SK-N-SH treated with all-trans-retinoic acid at 6 μM for 48 hours (cell line): ENCODE measurements around the gene LCE2C.

Experiments
- ATAC-seq: fragments of 200-7000 bp; cut with Tn5 transposase; 3 replicates; pipeline ENCODE4 v1.9.1; 2020; ENCODE audit warnings: mild to moderate bottlenecking, moderate library complexity
- ARNTL ChIP-seq: fragments of 450-650 bp; formaldehyde crosslinking; IDR thresholded peaks from 2 replicates; pipeline ENCODE4 v1.5.0; 2020; ENCODE audit warnings: low read depth, mild to moderate bottlenecking, moderate library complexity, borderline replicate concordance
- BACH2 ChIP-seq: fragments of 250-450 bp; sonication (Bioruptor Pico); IDR thresholded peaks from 2 replicates; pipeline ENCODE4 v1.9.0; 2021; ENCODE audit warnings: mild to moderate bottlenecking, borderline replicate concordance
- CSDC2 ChIP-seq: fragments of 250-450 bp; sonication (Bioruptor Pico); IDR thresholded peaks from 2 replicates; pipeline ENCODE4 v1.5.0; 2020; ENCODE audit warnings: mild to moderate bottlenecking, moderate library complexity
- CSRNP3 ChIP-seq: fragments of 250-450 bp; sonication (Bioruptor Pico); IDR thresholded peaks from 2 replicates; pipeline ENCODE4 v1.5.1; 2021; ENCODE audit warnings: mild to moderate bottlenecking, moderate library complexity
- ESRRG ChIP-seq: fragments of 250-450 bp; sonication (Bioruptor Pico); IDR thresholded peaks from 2 replicates; pipeline ENCODE4 v1.6.1; 2021; ENCODE audit warnings: mild to moderate bottlenecking
- GLIS3 ChIP-seq: fragments of 250-450 bp; sonication (Bioruptor Pico); IDR thresholded peaks from 2 replicates; pipeline ENCODE4 v1.5.0; 2020; ENCODE audit warnings: mild to moderate bottlenecking, moderate library complexity
- ISL1 ChIP-seq: fragments of 250-450 bp; sonication (Bioruptor Pico); IDR thresholded peaks from 2 replicates; pipeline ENCODE4 v2.1.2; 2022; ENCODE audit warnings: mild to moderate bottlenecking, moderate library complexity
- OSR1 ChIP-seq: fragments of 250-450 bp; sonication (Bioruptor Pico); IDR thresholded peaks from 2 replicates; pipeline ENCODE4 v1.8.0; 2022; ENCODE audit warnings: moderate library complexity, mild to moderate bottlenecking, inconsistent platforms
- PATZ1 ChIP-seq: fragments of 250-450 bp; sonication (Bioruptor Pico); IDR thresholded peaks from 2 replicates; pipeline ENCODE4 v1.8.0; 2020; ENCODE audit warnings: mild to moderate bottlenecking, moderate library complexity, borderline replicate concordance
- PPARA ChIP-seq: fragments of 250-450 bp; sonication (Bioruptor Pico); IDR thresholded peaks from 2 replicates; pipeline ENCODE4 v1.5.0; 2020; ENCODE audit warnings: mild to moderate bottlenecking, borderline replicate concordance
- RARB ChIP-seq: fragments of 250-450 bp; sonication (Bioruptor Pico); IDR thresholded peaks from 2 replicates; pipeline ENCODE4 v1.8.0; 2021; ENCODE audit warnings: mild to moderate bottlenecking, moderate library complexity
- SNAI2 ChIP-seq: fragments of 250-450 bp; sonication (Bioruptor Pico); IDR thresholded peaks from 2 replicates; pipeline ENCODE4 v1.5.0; 2020; ENCODE audit warnings: mild to moderate bottlenecking, moderate library complexity
- TCF4 ChIP-seq: fragments of 250-450 bp; sonication (Bioruptor Pico); IDR thresholded peaks from 2 replicates; pipeline ENCODE4 v1.8.0; 2021; ENCODE audit warnings: mild to moderate bottlenecking, moderate library complexity, borderline replicate concordance
- TSHZ2 ChIP-seq: fragments of 250-450 bp; sonication (Bioruptor Pico); IDR thresholded peaks from 2 replicates; pipeline ENCODE4 v1.5.0; 2020; ENCODE audit warnings: mild to moderate bottlenecking, moderate library complexity
- ZC3H10 ChIP-seq: fragments of 250-450 bp; sonication (Bioruptor Pico); IDR thresholded peaks from 2 replicates; pipeline ENCODE4 v1.5.1; 2021; ENCODE audit warnings: mild to moderate bottlenecking, moderate library complexity
- ZFP3 ChIP-seq: fragments of 250-450 bp; sonication (Bioruptor Pico); IDR thresholded peaks from 2 replicates; pipeline ENCODE4 v1.5.0; 2020; ENCODE audit warnings: mild to moderate bottlenecking, moderate library complexity
- ZFP30 ChIP-seq: fragments of 450-650 bp; formaldehyde crosslinking; IDR thresholded peaks from 2 replicates; pipeline ENCODE4 v1.5.0; 2022; ENCODE audit warnings: mild to moderate bottlenecking, moderate library complexity
- ZNF565 ChIP-seq: fragments of 450-650 bp; formaldehyde crosslinking; conservative IDR thresholded peaks from 2 replicates; pipeline ENCODE4 v1.5.0; 2020; ENCODE audit warnings: low read depth, mild to moderate bottlenecking, moderate library complexity
- ZNF70 ChIP-seq: fragments of 450-650 bp; formaldehyde crosslinking; IDR thresholded peaks from 2 replicates; pipeline ENCODE4 v1.5.0; 2020; ENCODE audit warnings: mild to moderate bottlenecking, moderate library complexity
- ZNF8 ChIP-seq: fragments of 450-650 bp; formaldehyde crosslinking; IDR thresholded peaks from 2 replicates; pipeline ENCODE4 v1.5.0; 2020; ENCODE audit warnings: mild to moderate bottlenecking, moderate library complexity
- TF ChIP-seq, protein P1 (sequence below): fragments of 250-450 bp; sonication (Bioruptor Pico); IDR thresholded peaks from 2 replicates; pipeline ENCODE4 v1.8.0; 2021; ENCODE audit warnings: low read depth, mild to moderate bottlenecking, moderate library complexity, borderline replicate concordance
- TF ChIP-seq, protein P2 (sequence below): fragments of 250-450 bp; sonication (Bioruptor Pico); IDR thresholded peaks from 2 replicates; pipeline ENCODE4 v1.5.1; 2020; ENCODE audit warnings: low read depth, mild to moderate bottlenecking, moderate library complexity

Gene LCE2C

DNA sequence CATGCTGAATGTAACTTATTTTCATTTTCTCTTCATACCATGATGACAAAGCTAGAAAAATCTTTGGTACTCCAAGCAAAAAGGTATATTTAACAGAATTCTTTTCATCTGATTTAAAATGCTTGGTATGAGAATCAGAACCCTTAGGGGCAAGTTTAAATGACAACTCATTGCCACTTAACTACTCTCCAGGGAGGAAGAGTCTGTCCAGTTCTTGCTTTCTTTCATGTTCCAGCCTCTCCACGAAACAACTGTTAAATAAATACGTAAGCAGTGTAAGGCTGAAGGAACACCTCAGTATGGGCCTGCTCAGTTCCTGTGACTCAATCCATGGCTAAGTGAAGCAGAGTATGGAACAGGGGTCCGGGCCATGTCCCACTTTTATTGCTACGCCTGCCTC, 24.7 kb downstream of the LCE2C start:
- TF ChIP-seq PATZ1 (no peak), ESRRG (CRISPR knock-in tag) (no peak), ZNF565 (no peak), CSDC2 (CRISPR knock-in tag) (no peak), ZNF8 (CRISPR knock-in tag) (no peak), SNAI2 (CRISPR knock-in tag) (no peak), PPARA (CRISPR knock-in tag) (no peak), RARB (CRISPR knock-in tag) (no peak), GLIS3 (CRISPR knock-in tag) (no peak), BACH2 (CRISPR knock-in tag) (no peak), ISL1 (no peak), TCF4 (CRISPR knock-in tag) (no peak), ZC3H10 (CRISPR knock-in tag) (no peak), ZFP30 (CRISPR knock-in tag) (no peak)
- TF ChIP-seq, protein P1, sequence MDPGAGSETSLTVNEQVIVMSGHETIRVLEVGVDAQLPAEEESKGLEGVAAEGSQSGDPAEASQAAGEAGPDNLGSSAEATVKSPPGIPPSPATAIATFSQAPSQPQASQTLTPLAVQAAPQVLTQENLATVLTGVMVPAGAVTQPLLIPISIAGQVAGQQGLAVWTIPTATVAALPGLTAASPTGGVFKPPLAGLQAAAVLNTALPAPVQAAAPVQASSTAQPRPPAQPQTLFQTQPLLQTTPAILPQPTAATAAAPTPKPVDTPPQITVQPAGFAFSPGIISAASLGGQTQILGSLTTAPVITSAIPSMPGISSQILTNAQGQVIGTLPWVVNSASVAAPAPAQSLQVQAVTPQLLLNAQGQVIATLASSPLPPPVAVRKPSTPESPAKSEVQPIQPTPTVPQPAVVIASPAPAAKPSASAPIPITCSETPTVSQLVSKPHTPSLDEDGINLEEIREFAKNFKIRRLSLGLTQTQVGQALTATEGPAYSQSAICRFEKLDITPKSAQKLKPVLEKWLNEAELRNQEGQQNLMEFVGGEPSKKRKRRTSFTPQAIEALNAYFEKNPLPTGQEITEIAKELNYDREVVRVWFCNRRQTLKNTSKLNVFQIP (CRISPR knock-in tag), result no peak
- TF ChIP-seq, protein P2, sequence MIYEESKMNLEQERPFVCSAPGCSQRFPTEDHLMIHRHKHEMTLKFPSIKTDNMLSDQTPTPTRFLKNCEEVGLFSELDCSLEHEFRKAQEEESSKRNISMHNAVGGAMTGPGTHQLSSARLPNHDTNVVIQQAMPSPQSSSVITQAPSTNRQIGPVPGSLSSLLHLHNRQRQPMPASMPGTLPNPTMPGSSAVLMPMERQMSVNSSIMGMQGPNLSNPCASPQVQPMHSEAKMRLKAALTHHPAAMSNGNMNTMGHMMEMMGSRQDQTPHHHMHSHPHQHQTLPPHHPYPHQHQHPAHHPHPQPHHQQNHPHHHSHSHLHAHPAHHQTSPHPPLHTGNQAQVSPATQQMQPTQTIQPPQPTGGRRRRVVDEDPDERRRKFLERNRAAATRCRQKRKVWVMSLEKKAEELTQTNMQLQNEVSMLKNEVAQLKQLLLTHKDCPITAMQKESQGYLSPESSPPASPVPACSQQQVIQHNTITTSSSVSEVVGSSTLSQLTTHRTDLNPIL, result no peak
- TF ChIP-seq, all 23 proteins: peak for 0
- ATAC-seq, result no peak; the same call in 2 of the 3 replicates

- no peak for ATAC-seq
- TF ChIP-seq ISL1 (no peak), TSHZ2 (CRISPR knock-in tag) (no peak), BACH2 (CRISPR knock-in tag) (no peak), OSR1 (no peak)
These were observed 32.8 kb downstream of the LCE2C start, which contains the start of gene LCE4A for GRCh38 chr1:152707860-152708259. Gene LCE4A, plus strand, starts transcription at chr1:152708160. Its CDS starts 916 bp downstream, at chr1:152709076.

DNA sequence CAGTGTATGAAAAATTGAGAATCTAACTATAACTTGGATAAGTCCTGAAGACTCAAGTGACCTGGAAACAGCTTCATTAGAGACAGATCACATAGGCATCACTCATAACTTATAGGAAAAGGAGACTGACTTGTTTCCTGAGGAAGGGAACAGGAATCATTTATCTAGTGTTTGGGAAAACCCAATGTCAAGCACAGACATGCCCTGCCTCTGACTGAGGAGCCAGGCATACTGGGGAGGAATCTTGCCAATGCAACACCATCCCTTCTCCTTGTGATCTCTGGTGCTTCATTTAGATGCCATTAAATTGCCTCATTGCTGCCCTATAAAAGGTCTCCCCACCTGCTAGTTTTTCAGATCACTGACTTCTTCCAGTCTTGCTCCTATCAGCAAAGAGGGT, 43.2 kb downstream of the LCE2C start:
- no peak for TF ChIP-seq ZNF70
- TF ChIP-seq ARNTL (CRISPR knock-in tag), result no peak
- no peak for TF ChIP-seq ZFP3 (CRISPR knock-in tag)
- no peak for TF ChIP-seq SNAI2 (CRISPR knock-in tag)
- no peak for TF ChIP-seq GLIS3 (CRISPR knock-in tag)
- TF ChIP-seq, protein P1 (CRISPR knock-in tag), result no peak
- TF ChIP-seq ISL1, result no peak
- TF ChIP-seq CSRNP3, result no peak
- no peak for TF ChIP-seq ZNF8 (CRISPR knock-in tag)
- no peak for TF ChIP-seq PATZ1
- no peak for TF ChIP-seq ZNF565
- TF ChIP-seq BACH2 (CRISPR knock-in tag), result no peak
- TF ChIP-seq RARB (CRISPR knock-in tag), result no peak
- no peak for ATAC-seq
